Liver (tissue), 9 donors: ENCODE measurements around the gene SLCO4C1. TPM values are rescaled to one million over a fixed set of nuclear protein-coding genes. Genes with fewer than 3 reads are reported as not detected.
"Not testable (repeated sequence)": the region's sequence is repeated elsewhere in the genome, so short reads cannot be mapped to it uniquely, and the experiment has no call there.

Experiments used
- DNase-seq: peaks from one replicate; pipeline ENCODE4 v3.0.0-alpha.2; 2017; ENCODE audit warnings: low spot score
- H3K27ac ChIP-seq, 2 donors: one replicate each; pipeline ENCODE4 v1.7.0; 2013; ENCODE audit warnings: inconsistent platforms in 2 of 2, low read length in 2 of 2, control low read depth in 1 of 2, low read depth in 1 of 2, mild to moderate bottlenecking in 1 of 2
- H3K27me3 ChIP-seq, 4 donors: one replicate each; pipeline versions ENCODE4 v1.6.1 to v1.7.0; 2013; ENCODE audit warnings: low read length in 3 of 4, inconsistent platforms in 1 of 4, mild to moderate bottlenecking in 1 of 4, moderate library complexity in 1 of 4; ENCODE audit not compliant: control insufficient read depth in 4 of 4, insufficient read depth in 4 of 4
- H3K36me3 ChIP-seq, 4 donors: one replicate each; pipeline versions ENCODE4 v1.6.1 to v1.7.0; 2013; ENCODE audit warnings: low read length in 3 of 4, mild to moderate bottlenecking in 3 of 4, low read depth in 1 of 4, moderate library complexity in 1 of 4; ENCODE audit not compliant: control insufficient read depth in 4 of 4, insufficient read depth in 3 of 4
- H3K4me1 ChIP-seq, 4 donors: one replicate each; pipeline versions ENCODE4 v1.6.1 to v1.7.0; 2013; ENCODE audit warnings: low read length in 3 of 4, mild to moderate bottlenecking in 3 of 4, moderate library complexity in 1 of 4; ENCODE audit not compliant: control insufficient read depth in 4 of 4, insufficient read depth in 4 of 4
- H3K4me3 ChIP-seq, 3 donors: one replicate each; pipeline versions ENCODE4 v1.6.1 to v1.7.0; 2013; ENCODE audit warnings: low read length in 3 of 3, control low read depth in 1 of 3, low read depth in 1 of 3, mild to moderate bottlenecking in 1 of 3
- H3K9ac ChIP-seq, 2 donors: one replicate each; pipeline ENCODE4 v1.7.0; 2013; ENCODE audit warnings: low read length in 2 of 2, mild to moderate bottlenecking in 2 of 2, moderate library complexity in 2 of 2, control low read depth in 1 of 2, low read depth in 1 of 2
- H3K9me3 ChIP-seq, 4 donors: one replicate each; pipeline versions ENCODE4 v1.6.1 to v1.7.0; 2013; ENCODE audit warnings: low read length in 3 of 4; ENCODE audit not compliant: control insufficient read depth in 4 of 4
- EGR1 ChIP-seq, 2 donors: IDR thresholded peaks; 2 replicates each; pipeline ENCODE4 v1.6.1; 2016 to 2018; ENCODE audit warnings: antibody characterized with exemption in 2 of 2, low read depth in 2 of 2
- FOXA1 ChIP-seq: IDR thresholded peaks from 2 replicates; pipeline ENCODE4 v1.6.1; 2016; ENCODE audit warnings: antibody characterized with exemption
- FOXA2 ChIP-seq: IDR thresholded peaks from 2 replicates; pipeline ENCODE4 v1.6.1; 2016; ENCODE audit warnings: antibody characterized with exemption
- HNF4G ChIP-seq: IDR thresholded peaks from 2 replicates; pipeline ENCODE4 v1.6.1; 2016; ENCODE audit warnings: antibody characterized with exemption
- NR2F2 ChIP-seq: IDR thresholded peaks from 2 replicates; pipeline ENCODE4 v1.6.1; 2016; ENCODE audit warnings: antibody characterized with exemption
- REST ChIP-seq: IDR thresholded peaks from 2 replicates; pipeline ENCODE4 v1.6.1; 2016; ENCODE audit warnings: antibody characterized with exemption, mild to moderate bottlenecking
- YY1 ChIP-seq: IDR thresholded peaks from 2 replicates; pipeline ENCODE4 v1.6.1; 2016; ENCODE audit warnings: antibody characterized with exemption, mild to moderate bottlenecking
- WGBS: extraction: QIAGEN DNeasy Blood & Tissue Kit; methylation state at CpG from one replicate; pipeline ENCODE4 v1.1.7; 2013; 5-methylcytosine and 5-hydroxymethylcytosine counted together
- polyA plus RNA-seq, 2 donors: library from polyadenylated mRNA; stranded (reverse) in 1 of 2; unstranded in 1 of 2; fragments of 200-250 nt in 1 of 2; fragments of >200 nt in 1 of 2; fragmentation: Nextera tagmentation in 1 of 2; extraction: Ambion mirVana in 1 of 2; gene quantifications; one replicate each; pipeline versions ENCODE4 v1.2.1 to v1.2.3, GENCODE V29; 2013 to 2015
- total RNA-seq, 2 donors: library from RNA; depleted of rRNA; stranded (reverse); fragments of >200 nt; gene quantifications; one replicate each; pipeline ENCODE4 v1.2.3, GENCODE V29; 2014
- TF ChIP-seq, protein P1 (sequence below): IDR thresholded peaks from 2 replicates; pipeline ENCODE4 v1.6.1; 2016; ENCODE audit warnings: antibody characterized with exemption
- TF ChIP-seq, protein P2 (sequence below): fragments of 150-350 bp; IDR thresholded peaks from 2 replicates; pipeline ENCODE4 v1.5.1; 2017; ENCODE audit warnings: improper control_type of control experiment, low read depth, low read length; ENCODE audit not compliant: missing input control
- donor health status: healthy.
- donor health status: healthy.
- donor health status: healthy.
- donor health status: healthy.
- donor health status: healthy.

The SLCO4C1 gene
- total and polyA plus RNA-seq, 4 donors, result 2.0 to 29.4 (median 3.3) TPM

DNA sequence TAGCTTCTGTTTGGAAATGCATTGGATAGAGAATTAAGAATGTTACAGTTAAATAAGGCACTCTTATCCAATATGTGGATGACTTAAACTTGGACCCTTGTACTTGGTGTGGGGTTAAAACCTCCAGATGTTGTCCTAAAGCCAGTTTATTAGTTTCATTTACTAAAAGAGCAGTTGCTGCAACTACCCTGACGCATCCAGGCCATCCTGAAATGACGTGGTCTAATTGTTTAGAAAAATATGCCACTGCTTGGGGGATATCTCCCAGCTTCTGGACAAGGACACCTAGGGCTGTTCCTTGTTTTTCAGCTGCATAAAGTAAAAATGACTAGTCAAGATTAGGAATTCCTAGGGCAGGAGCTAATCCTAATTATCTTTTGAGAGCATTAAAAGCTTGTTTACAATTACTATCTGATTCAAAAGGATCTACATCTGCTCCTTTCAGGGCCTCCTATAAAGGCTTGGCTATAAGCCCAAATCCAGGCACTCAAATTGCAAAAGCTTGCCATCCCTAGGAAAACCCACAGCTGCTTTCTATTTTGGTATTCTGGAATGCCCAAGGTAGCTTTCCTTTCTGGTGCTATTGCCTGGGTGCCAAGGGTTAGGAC lies 45.7 kb upstream of the SLCO4C1 start:
- Histone ChIP-seq H3K4me1 (no peaks in the 10 kb centered on the region), H3K9ac (no peak overlapping the region), H3K9me3 (peaks cover 0 to 7% (median 0%) of the 10 kb centered on the region in 4 donors), H3K27me3 (peaks cover 0 to 4% (median 0%) of the 10 kb centered on the region in 4 donors), H3K4me3 (no peak overlapping the region), H3K27ac (no peak overlapping the region), H3K36me3 (no peaks in the 10 kb centered on the region)
- WGBS, result 69% methylated on average over 2 of the region's 2 CpGs
- no peak for TF ChIP-seq YY1
- no peak for TF ChIP-seq NR2F2
- no peak for TF ChIP-seq EGR1 (IDR thresholded peaks at IDR 0.05; ENCODE audit: low read depth in 2 of 2)
- TF ChIP-seq FOXA2, result no peak
- DNase-seq, result no peak

- Histone ChIP-seq H3K36me3 (no peaks in the 10 kb centered on the region), H3K4me3 (no peak overlapping the region), H3K9ac (no peak overlapping the region), H3K9me3 (no peaks in the 10 kb centered on the region), H3K4me1 (no peaks in the 10 kb centered on the region), H3K27ac (no peak overlapping the region), H3K27me3 (peaks cover 0 to 2% (median 0%) of the 10 kb centered on the region in 4 donors)
- 75% methylated on average over 2 of the region's 2 CpGs for WGBS
- TF ChIP-seq NR2F2 (no peak), HNF4G (no peak), FOXA1 (no peak)
- TF ChIP-seq, protein P1, sequence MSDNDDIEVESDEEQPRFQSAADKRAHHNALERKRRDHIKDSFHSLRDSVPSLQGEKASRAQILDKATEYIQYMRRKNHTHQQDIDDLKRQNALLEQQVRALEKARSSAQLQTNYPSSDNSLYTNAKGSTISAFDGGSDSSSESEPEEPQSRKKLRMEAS, result no peak
- no peak for DNase-seq
These were observed 28.6 kb upstream of the SLCO4C1 start for GRCh38 chr5:102324714-102325113.

GRCh38 chr5:102318801-102319200 lies 22.7 kb upstream of the SLCO4C1 start:
- 91% methylated on average over 4 of the region's 4 CpGs for WGBS
- H3K4me1 ChIP-seq, H3K27ac ChIP-seq, H3K9ac ChIP-seq, H3K27me3 ChIP-seq, H3K4me3 ChIP-seq, DNase-seq, H3K9me3 ChIP-seq, H3K36me3 ChIP-seq: not testable (repeated sequence)

DNA sequence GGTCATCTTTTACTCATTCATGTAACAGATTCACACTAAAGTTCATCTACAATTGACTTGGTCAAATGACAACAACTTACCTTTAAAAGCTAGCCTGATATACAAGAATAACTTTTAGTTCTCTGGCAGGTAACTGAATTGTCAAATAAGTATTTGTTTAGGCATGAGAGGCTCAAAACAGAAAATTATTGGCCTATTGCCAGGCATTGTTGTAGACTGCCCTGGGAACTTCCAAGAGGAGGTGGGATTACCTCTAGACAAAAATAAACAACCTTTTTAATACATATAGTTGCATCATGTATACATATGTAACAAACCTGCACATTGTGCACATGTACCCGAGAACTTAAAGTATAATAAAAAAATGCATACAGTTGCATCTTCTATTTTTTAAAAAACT lies 18.2 kb upstream of the SLCO4C1 start:
- Histone ChIP-seq H3K27ac (no peak overlapping the region), H3K4me1 (no peaks in the 10 kb centered on the region), H3K4me3 (no peak overlapping the region), H3K9ac (no peak overlapping the region), H3K9me3 (no peaks in the 10 kb centered on the region), H3K36me3 (no peaks in the 10 kb centered on the region), H3K27me3 (peaks cover 0 to 3% (median 0%) of the 10 kb centered on the region in 4 donors)
- 95% methylated on average over 1 of the region's 1 CpG for WGBS
- TF ChIP-seq, protein P2, sequence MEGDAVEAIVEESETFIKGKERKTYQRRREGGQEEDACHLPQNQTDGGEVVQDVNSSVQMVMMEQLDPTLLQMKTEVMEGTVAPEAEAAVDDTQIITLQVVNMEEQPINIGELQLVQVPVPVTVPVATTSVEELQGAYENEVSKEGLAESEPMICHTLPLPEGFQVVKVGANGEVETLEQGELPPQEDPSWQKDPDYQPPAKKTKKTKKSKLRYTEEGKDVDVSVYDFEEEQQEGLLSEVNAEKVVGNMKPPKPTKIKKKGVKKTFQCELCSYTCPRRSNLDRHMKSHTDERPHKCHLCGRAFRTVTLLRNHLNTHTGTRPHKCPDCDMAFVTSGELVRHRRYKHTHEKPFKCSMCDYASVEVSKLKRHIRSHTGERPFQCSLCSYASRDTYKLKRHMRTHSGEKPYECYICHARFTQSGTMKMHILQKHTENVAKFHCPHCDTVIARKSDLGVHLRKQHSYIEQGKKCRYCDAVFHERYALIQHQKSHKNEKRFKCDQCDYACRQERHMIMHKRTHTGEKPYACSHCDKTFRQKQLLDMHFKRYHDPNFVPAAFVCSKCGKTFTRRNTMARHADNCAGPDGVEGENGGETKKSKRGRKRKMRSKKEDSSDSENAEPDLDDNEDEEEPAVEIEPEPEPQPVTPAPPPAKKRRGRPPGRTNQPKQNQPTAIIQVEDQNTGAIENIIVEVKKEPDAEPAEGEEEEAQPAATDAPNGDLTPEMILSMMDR, result no peak
- TF ChIP-seq REST, result no peak
- no peak for DNase-seq
